Liver (tissue), 9 donors: Measurements from ENCODE around the gene NXPH4. TPM values are rescaled to one million over a fixed set of nuclear protein-coding genes. Genes with fewer than 3 reads are reported as not detected.

Source experiments
- DNase-seq: peaks from one replicate; pipeline ENCODE4 v3.0.0-alpha.2; 2017; ENCODE audit warnings: low spot score
- H3K27ac ChIP-seq, 2 donors: one replicate each; pipeline ENCODE4 v1.7.0; 2013; ENCODE audit warnings: inconsistent platforms in 2 of 2, low read length in 2 of 2, control low read depth in 1 of 2, low read depth in 1 of 2, mild to moderate bottlenecking in 1 of 2
- H3K27me3 ChIP-seq, 4 donors: one replicate each; pipeline versions ENCODE4 v1.6.1 to v1.7.0; 2013; ENCODE audit warnings: low read length in 3 of 4, inconsistent platforms in 1 of 4, mild to moderate bottlenecking in 1 of 4, moderate library complexity in 1 of 4; ENCODE audit not compliant: control insufficient read depth in 4 of 4, insufficient read depth in 4 of 4
- H3K36me3 ChIP-seq, 4 donors: one replicate each; pipeline versions ENCODE4 v1.6.1 to v1.7.0; 2013; ENCODE audit warnings: low read length in 3 of 4, mild to moderate bottlenecking in 3 of 4, low read depth in 1 of 4, moderate library complexity in 1 of 4; ENCODE audit not compliant: control insufficient read depth in 4 of 4, insufficient read depth in 3 of 4
- H3K4me1 ChIP-seq, 4 donors: one replicate each; pipeline versions ENCODE4 v1.6.1 to v1.7.0; 2013; ENCODE audit warnings: low read length in 3 of 4, mild to moderate bottlenecking in 3 of 4, moderate library complexity in 1 of 4; ENCODE audit not compliant: control insufficient read depth in 4 of 4, insufficient read depth in 4 of 4
- H3K4me3 ChIP-seq, 3 donors: one replicate each; pipeline versions ENCODE4 v1.6.1 to v1.7.0; 2013; ENCODE audit warnings: low read length in 3 of 3, control low read depth in 1 of 3, low read depth in 1 of 3, mild to moderate bottlenecking in 1 of 3
- H3K9ac ChIP-seq, 2 donors: one replicate each; pipeline ENCODE4 v1.7.0; 2013; ENCODE audit warnings: low read length in 2 of 2, mild to moderate bottlenecking in 2 of 2, moderate library complexity in 2 of 2, control low read depth in 1 of 2, low read depth in 1 of 2
- H3K9me3 ChIP-seq, 4 donors: one replicate each; pipeline versions ENCODE4 v1.6.1 to v1.7.0; 2013; ENCODE audit warnings: low read length in 3 of 4; ENCODE audit not compliant: control insufficient read depth in 4 of 4
- CTCF ChIP-seq: fragments of 150-350 bp; IDR thresholded peaks from 2 replicates; pipeline ENCODE4 v1.5.1; 2017; ENCODE audit warnings: improper control_type of control experiment, low read depth, low read length; ENCODE audit not compliant: missing input control
- EGR1 ChIP-seq, 2 donors: IDR thresholded peaks; 2 replicates each; pipeline ENCODE4 v1.6.1; 2016 to 2018; ENCODE audit warnings: antibody characterized with exemption in 2 of 2, low read depth in 2 of 2
- FOXA1 ChIP-seq: IDR thresholded peaks from 2 replicates; pipeline ENCODE4 v1.6.1; 2016; ENCODE audit warnings: antibody characterized with exemption
- FOXA2 ChIP-seq: IDR thresholded peaks from 2 replicates; pipeline ENCODE4 v1.6.1; 2016; ENCODE audit warnings: antibody characterized with exemption
- GABPA ChIP-seq, 2 donors: IDR thresholded peaks in 1 of 2; conservative IDR thresholded peaks in 1 of 2; 2 replicates each; pipeline ENCODE4 v1.6.1; 2016; ENCODE audit warnings: antibody characterized with exemption in 2 of 2, mild to moderate bottlenecking in 1 of 2, moderate library complexity in 1 of 2
- HNF4A ChIP-seq, 2 donors: conservative IDR thresholded peaks; 2 replicates each; pipeline ENCODE4 v1.6.1; 2016; ENCODE audit warnings: antibody characterized with exemption in 2 of 2, mild to moderate bottlenecking in 2 of 2
- HNF4G ChIP-seq: IDR thresholded peaks from 2 replicates; pipeline ENCODE4 v1.6.1; 2016; ENCODE audit warnings: antibody characterized with exemption
- JUND ChIP-seq, 2 donors: IDR thresholded peaks; 2 replicates each; pipeline ENCODE4 v1.6.1; 2016; ENCODE audit warnings: antibody characterized with exemption in 2 of 2
- NR2F2 ChIP-seq: IDR thresholded peaks from 2 replicates; pipeline ENCODE4 v1.6.1; 2016; ENCODE audit warnings: antibody characterized with exemption
- RAD21 ChIP-seq, 2 donors: IDR thresholded peaks; 2 replicates each; pipeline ENCODE4 v1.6.1; 2016; ENCODE audit warnings: antibody characterized with exemption in 2 of 2, mild to moderate bottlenecking in 2 of 2
- REST ChIP-seq: IDR thresholded peaks from 2 replicates; pipeline ENCODE4 v1.6.1; 2016; ENCODE audit warnings: antibody characterized with exemption, mild to moderate bottlenecking
- RXRA ChIP-seq, 2 donors: IDR thresholded peaks; 2 replicates each; pipeline ENCODE4 v1.6.1; 2017 to 2018; ENCODE audit warnings: antibody characterized with exemption in 2 of 2, mild to moderate bottlenecking in 1 of 2
- SP1 ChIP-seq: IDR thresholded peaks from 2 replicates; pipeline ENCODE4 v1.6.1; 2018; ENCODE audit warnings: antibody characterized with exemption, mild to moderate bottlenecking
- TAF1 ChIP-seq: conservative IDR thresholded peaks from 2 replicates; pipeline ENCODE4 v1.6.1; 2016; ENCODE audit warnings: antibody characterized with exemption, mild to moderate bottlenecking
- YY1 ChIP-seq: IDR thresholded peaks from 2 replicates; pipeline ENCODE4 v1.6.1; 2016; ENCODE audit warnings: antibody characterized with exemption, mild to moderate bottlenecking
- WGBS: extraction: QIAGEN DNeasy Blood & Tissue Kit; methylation state at CpG from one replicate; pipeline ENCODE4 v1.1.7; 2013; 5-methylcytosine and 5-hydroxymethylcytosine counted together
- polyA plus RNA-seq, 2 donors: library from polyadenylated mRNA; stranded (reverse) in 1 of 2; unstranded in 1 of 2; fragments of 200-250 nt in 1 of 2; fragments of >200 nt in 1 of 2; fragmentation: Nextera tagmentation in 1 of 2; extraction: Ambion mirVana in 1 of 2; gene quantifications; one replicate each; pipeline versions ENCODE4 v1.2.1 to v1.2.3, GENCODE V29; 2013 to 2015
- total RNA-seq, 2 donors: library from RNA; depleted of rRNA; stranded (reverse); fragments of >200 nt; gene quantifications; one replicate each; pipeline ENCODE4 v1.2.3, GENCODE V29; 2014
- TF ChIP-seq, protein P1 (sequence below): IDR thresholded peaks from 2 replicates; pipeline ENCODE4 v1.6.1; 2016; ENCODE audit warnings: antibody characterized with exemption
- TF ChIP-seq, protein P2 (sequence below): IDR thresholded peaks from 2 replicates; pipeline ENCODE4 v1.6.1; 2016; ENCODE audit warnings: antibody characterized with exemption
- TF ChIP-seq, protein P3 (sequence below): IDR thresholded peaks from 2 replicates; pipeline ENCODE4 v1.6.1; 2016; ENCODE audit warnings: antibody characterized with exemption
- donor health status: healthy.
- donor health status: healthy.
- donor health status: healthy.
- donor health status: healthy.
- donor health status: healthy.

The NXPH4 gene
- total and polyA plus RNA-seq, 4 donors, result 0.15 TPM; not detected in 3

GRCh38 chr12:57215065-57215464, 1.5 kb upstream of the NXPH4 start (continued):
- TF ChIP-seq NR2F2, result no peak

DNA sequence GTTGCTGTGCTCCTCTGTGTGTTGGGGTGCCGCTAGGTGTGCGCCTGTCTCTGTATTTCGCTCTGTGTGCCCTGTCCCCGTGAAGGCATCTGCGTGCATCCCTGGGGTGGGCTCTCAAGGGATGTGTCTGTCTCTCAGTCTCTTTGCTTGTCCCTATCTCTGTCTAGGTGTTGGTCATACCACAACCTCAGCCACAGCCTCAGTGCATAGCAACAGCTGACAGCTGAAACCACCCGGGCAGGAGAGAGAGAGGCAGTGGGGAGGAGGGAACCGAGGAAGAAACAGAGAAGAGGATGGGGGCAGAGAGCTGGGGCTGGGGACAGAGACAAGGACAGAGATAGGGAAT, 953 bp upstream of the NXPH4 start:
- peaks cover 5 to 23% (median 8%) of the 10 kb centered on the region in 4 donors for H3K36me3 ChIP-seq
- H3K27ac ChIP-seq, result no peak overlapping the region
- peaks cover 4 to 23% (median 10%) of the 10 kb centered on the region in 4 donors for H3K4me1 ChIP-seq
- no peak overlapping the region for H3K4me3 ChIP-seq
- H3K27me3 ChIP-seq, result peaks cover 0 to 14% (median 7%) of the 10 kb centered on the region in 4 donors
- no peak for DNase-seq
- WGBS, result 16% methylated on average over 7 of the region's 7 CpGs
- no peak overlapping the region for H3K9ac ChIP-seq
- TF ChIP-seq RXRA (IDR thresholded peaks at IDR 0.05), result no peak
- TF ChIP-seq EGR1 (IDR thresholded peaks at IDR 0.05; ENCODE audit: low read depth in 2 of 2), result no peak
- TF ChIP-seq JUND (IDR thresholded peaks at IDR 0.05), result no peak
- TF ChIP-seq GABPA (IDR thresholded peaks at IDR 0.05 in 1 of 2, conservative IDR thresholded peaks at IDR 0.05 in 1 of 2), result no peak
- no peak for TF ChIP-seq REST
- no peak for TF ChIP-seq FOXA1
- no peak for TF ChIP-seq YY1
- TF ChIP-seq HNF4G, result no peak
- no peak for TF ChIP-seq FOXA2
- TF ChIP-seq, protein P1, sequence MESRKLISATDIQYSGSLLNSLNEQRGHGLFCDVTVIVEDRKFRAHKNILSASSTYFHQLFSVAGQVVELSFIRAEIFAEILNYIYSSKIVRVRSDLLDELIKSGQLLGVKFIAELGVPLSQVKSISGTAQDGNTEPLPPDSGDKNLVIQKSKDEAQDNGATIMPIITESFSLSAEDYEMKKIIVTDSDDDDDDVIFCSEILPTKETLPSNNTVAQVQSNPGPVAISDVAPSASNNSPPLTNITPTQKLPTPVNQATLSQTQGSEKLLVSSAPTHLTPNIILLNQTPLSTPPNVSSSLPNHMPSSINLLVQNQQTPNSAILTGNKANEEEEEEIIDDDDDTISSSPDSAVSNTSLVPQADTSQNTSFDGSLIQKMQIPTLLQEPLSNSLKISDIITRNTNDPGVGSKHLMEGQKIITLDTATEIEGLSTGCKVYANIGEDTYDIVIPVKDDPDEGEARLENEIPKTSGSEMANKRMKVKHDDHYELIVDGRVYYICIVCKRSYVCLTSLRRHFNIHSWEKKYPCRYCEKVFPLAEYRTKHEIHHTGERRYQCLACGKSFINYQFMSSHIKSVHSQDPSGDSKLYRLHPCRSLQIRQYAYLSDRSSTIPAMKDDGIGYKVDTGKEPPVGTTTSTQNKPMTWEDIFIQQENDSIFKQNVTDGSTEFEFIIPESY, result no peak
- no peak for TF ChIP-seq CTCF
- TF ChIP-seq, protein P2, sequence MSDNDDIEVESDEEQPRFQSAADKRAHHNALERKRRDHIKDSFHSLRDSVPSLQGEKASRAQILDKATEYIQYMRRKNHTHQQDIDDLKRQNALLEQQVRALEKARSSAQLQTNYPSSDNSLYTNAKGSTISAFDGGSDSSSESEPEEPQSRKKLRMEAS, result no peak
- TF ChIP-seq HNF4A (conservative IDR thresholded peaks at IDR 0.05), result no peak
- TF ChIP-seq, protein P3, sequence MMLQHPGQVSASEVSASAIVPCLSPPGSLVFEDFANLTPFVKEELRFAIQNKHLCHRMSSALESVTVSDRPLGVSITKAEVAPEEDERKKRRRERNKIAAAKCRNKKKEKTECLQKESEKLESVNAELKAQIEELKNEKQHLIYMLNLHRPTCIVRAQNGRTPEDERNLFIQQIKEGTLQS, result no peak
- TF ChIP-seq TAF1, result no peak
- no peak for TF ChIP-seq NR2F2
- no peak for TF ChIP-seq RAD21 (IDR thresholded peaks at IDR 0.05)
- TF ChIP-seq SP1, result no peak
- no peaks in the 10 kb centered on the region for H3K9me3 ChIP-seq
